ENCODE results near the gene MYL12B. TPM values are rescaled to one million over a fixed set of nuclear protein-coding genes. Genes with fewer than 3 reads are reported as not detected.

Gene MYL12B
- total and polyA plus RNA-seq, 11 donors = 185 to 462 (median 223) TPM

DNA sequence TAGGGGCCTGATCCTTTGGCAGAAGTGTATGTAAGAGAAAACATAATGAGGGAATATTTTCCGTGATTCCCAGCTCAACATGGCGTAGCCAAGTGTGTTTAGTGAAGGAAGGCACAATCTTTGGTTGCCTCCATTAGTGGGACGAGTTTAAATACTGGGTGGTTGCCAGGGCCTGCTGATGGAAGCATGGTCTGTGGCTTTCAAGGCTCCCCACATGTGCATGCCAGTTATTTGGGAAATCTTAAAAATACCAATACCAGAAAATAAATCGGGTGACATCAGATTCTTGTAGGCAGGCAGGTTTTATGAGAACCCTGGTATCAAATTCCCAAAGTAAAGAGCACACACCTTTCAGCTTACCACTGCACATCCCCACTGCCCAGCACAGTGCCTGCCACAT lies 7.2 kb upstream of the MYL12B start:
- Histone ChIP-seq H3K9me3 (no peaks in the 10 kb centered on the region), H3K27me3 (no peaks in the 10 kb centered on the region), H3K36me3 (peaks cover 3 to 75% (median 68%) of the 10 kb centered on the region in 9 donors), H3K27ac (peak overlapping the region; percentile 6 to 100 (median 100)), H3K4me3 (peak overlapping the region in 11 of 12 donors; percentile 8 to 94 (median 72)), H3K4me1 (peaks cover 0 to 99% (median 32%) of the 10 kb centered on the region in 12 donors)
- 42 to 68% (median 60%) methylated on average over 4 of the region's 4 CpGs for whole genome bisulfite sequencing, 4 donors
- intact Hi-C loops (cut with DNase I) = no loop called here
- DNase-seq = no peak
- TF ChIP-seq POLR2A (IDR thresholded peaks at IDR 0.05) = no peak
- TF ChIP-seq, protein P1, sequence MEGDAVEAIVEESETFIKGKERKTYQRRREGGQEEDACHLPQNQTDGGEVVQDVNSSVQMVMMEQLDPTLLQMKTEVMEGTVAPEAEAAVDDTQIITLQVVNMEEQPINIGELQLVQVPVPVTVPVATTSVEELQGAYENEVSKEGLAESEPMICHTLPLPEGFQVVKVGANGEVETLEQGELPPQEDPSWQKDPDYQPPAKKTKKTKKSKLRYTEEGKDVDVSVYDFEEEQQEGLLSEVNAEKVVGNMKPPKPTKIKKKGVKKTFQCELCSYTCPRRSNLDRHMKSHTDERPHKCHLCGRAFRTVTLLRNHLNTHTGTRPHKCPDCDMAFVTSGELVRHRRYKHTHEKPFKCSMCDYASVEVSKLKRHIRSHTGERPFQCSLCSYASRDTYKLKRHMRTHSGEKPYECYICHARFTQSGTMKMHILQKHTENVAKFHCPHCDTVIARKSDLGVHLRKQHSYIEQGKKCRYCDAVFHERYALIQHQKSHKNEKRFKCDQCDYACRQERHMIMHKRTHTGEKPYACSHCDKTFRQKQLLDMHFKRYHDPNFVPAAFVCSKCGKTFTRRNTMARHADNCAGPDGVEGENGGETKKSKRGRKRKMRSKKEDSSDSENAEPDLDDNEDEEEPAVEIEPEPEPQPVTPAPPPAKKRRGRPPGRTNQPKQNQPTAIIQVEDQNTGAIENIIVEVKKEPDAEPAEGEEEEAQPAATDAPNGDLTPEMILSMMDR (IDR thresholded peaks at IDR 0.05) = no peak
- ATAC-seq = no peak

DNA sequence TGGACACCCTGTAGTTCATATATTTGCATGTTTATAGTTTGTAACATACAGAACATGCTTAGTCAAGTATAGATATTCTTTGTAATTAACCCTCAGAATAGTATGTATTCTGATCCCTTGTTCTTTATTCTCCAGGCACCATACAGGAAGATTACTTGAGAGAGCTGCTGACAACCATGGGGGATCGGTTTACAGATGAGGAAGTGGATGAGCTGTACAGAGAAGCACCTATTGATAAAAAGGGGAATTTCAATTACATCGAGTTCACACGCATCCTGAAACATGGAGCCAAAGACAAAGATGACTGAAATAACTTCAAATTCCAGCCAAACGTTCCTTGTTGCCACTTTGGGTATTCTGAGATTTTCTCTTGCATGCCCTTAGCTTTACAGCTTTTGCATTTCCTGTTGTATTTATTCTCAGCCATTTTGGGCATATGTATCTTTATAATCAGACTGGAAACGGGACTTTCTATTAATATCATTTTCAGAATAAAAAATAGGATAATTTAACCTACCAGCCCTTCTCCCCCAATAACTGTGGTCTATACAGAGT lies 6.2 kb upstream of the MYL12B start:
- WGBS, 4 donors = 32 to 37% (median 35%) methylated on average over 5 of the region's 5 CpGs
- no peaks in the 10 kb centered on the region for H3K27me3 ChIP-seq
- H3K36me3 ChIP-seq = peaks cover 3 to 68% (median 61%) of the 10 kb centered on the region in 9 donors
- intact Hi-C loops (cut with DNase I) = no loop called here
- ATAC-seq (no peak), DNase-seq (no peak)
- H3K9me3 ChIP-seq = no peaks in the 10 kb centered on the region
- TF ChIP-seq, protein P1 (IDR thresholded peaks at IDR 0.05) = no peak
- TF ChIP-seq POLR2A (IDR thresholded peaks at IDR 0.05) = no peak
- H3K4me1 ChIP-seq = peaks cover 0 to 99% (median 26%) of the 10 kb centered on the region in 12 donors
- H3K4me3 ChIP-seq = peak overlapping the region in 11 of 12 donors; percentile 8 to 94 (median 72)
- peak overlapping the region; percentile 36 to 100 (median 100) for H3K27ac ChIP-seq

DNA sequence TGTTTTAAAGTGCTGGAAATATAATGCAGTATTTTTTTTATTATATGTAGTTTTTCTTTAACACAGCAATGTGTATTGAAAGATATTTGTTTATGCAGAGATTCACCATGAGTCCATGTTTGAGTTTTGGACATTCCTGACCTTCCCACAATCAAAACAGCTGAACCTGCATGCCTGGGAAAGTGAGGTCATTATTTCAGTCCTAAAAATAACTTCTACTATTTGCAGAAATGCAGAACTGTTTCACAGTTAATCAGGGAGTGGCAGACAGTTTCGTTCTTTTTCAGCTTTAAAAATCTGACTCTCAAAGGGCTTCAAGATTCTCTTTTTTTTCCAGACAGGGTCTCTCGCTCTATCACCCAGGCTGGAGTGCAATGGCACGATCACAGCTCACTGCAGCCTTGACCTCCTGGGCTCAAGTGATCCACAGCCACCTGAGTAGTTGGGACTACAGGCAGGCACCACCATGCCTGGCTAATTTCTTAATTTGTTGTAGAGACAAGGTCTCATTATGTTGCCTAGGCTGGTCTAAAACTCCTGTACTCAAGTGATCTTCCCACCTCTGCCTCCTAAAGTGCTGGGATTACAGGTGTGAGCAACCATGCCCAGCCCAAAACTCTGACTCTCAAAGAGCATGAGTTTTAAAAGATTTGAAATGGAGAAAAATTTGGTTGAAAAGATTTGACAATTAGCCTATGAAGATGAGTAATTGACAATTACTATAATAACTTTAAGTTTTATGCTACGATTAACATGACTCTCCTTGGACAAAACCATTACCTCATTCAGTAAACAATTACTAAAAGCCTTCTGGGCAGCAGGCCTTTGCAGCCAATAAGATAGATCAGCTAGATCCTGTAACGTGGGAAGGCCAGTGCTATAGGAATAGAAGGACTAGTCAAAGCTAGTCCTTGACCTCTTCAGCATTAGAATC lies 5.0 kb upstream of the MYL12B start:
- ATAC-seq (no peak), DNase-seq (no peak)
- Histone ChIP-seq H3K27me3 (no peaks in the 10 kb centered on the region), H3K9me3 (no peaks in the 10 kb centered on the region), H3K27ac (peak overlapping the region; percentile 36 to 100 (median 100)), H3K4me1 (peaks cover 0 to 92% (median 23%) of the 10 kb centered on the region in 12 donors), H3K4me3 (peak overlapping the region in 9 of 12 donors; percentile 49 to 94 (median 73)), H3K36me3 (peaks cover 3 to 68% (median 61%) of the 10 kb centered on the region in 9 donors)
- TF ChIP-seq, protein P1 (IDR thresholded peaks at IDR 0.05) = no peak
- peak in 1 of 2 donors; percentile 12 for TF ChIP-seq POLR2A (IDR thresholded peaks at IDR 0.05)
- WGBS, 4 donors = 36 to 44% (median 38%) methylated on average over 5 of the region's 5 CpGs
- intact Hi-C loops (cut with DNase I) = no loop called here

DNA sequence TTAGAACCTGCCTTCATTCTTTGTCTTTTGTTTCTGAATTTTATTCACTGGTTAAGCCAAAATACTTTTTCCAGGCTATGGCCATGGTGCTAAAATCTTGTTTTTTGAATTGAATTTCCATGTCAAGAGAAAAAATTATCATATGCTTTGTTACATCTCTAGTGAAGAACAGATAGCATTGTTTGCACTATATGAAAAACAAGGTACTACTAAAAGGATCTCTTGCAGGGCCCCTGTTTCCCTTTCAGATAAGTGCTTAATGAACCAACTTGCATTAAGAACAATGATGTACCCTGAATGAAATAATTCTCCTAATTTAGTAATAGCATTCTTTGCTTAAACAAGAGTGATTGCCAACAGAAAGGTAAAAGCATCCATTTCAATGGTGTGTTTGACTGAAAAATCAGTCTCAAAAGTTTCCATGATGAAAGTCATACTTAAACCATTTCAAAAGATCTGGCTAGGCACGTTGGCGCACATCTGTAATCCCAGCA lies 4.3 kb upstream of the MYL12B start:
- no peaks in the 10 kb centered on the region for H3K27me3 ChIP-seq
- WGBS, 4 donors = 81 to 88% (median 87%) methylated on average over 2 of the region's 2 CpGs
- peaks cover 0 to 86% (median 18%) of the 10 kb centered on the region in 12 donors for H3K4me1 ChIP-seq
- H3K9me3 ChIP-seq = no peaks in the 10 kb centered on the region
- H3K27ac ChIP-seq = peak overlapping the region; percentile 24 to 100 (median 99)
- TF ChIP-seq POLR2A (IDR thresholded peaks at IDR 0.05) = no peak
- TF ChIP-seq, protein P1 (IDR thresholded peaks at IDR 0.05) = no peak
- DNase-seq (no peak), ATAC-seq (no peak)
- intact Hi-C loops (cut with DNase I) = no loop called here
- peak overlapping the region in 6 of 12 donors; percentile 49 to 94 (median 63) for H3K4me3 ChIP-seq
- peaks cover 3 to 68% (median 61%) of the 10 kb centered on the region in 9 donors for H3K36me3 ChIP-seq
